COR-L47 (cell line): ENCODE results near the gene NRIP1.
"Not testable (repeated sequence)": the region's sequence is repeated elsewhere in the genome, so short reads cannot be mapped to it uniquely, and the experiment has no call there.

Experiments
- DNase-seq: peaks from one replicate; lab custom pipeline; 2025; lab: John Stamatoyannopoulos, UW

The NRIP1 gene

DNA sequence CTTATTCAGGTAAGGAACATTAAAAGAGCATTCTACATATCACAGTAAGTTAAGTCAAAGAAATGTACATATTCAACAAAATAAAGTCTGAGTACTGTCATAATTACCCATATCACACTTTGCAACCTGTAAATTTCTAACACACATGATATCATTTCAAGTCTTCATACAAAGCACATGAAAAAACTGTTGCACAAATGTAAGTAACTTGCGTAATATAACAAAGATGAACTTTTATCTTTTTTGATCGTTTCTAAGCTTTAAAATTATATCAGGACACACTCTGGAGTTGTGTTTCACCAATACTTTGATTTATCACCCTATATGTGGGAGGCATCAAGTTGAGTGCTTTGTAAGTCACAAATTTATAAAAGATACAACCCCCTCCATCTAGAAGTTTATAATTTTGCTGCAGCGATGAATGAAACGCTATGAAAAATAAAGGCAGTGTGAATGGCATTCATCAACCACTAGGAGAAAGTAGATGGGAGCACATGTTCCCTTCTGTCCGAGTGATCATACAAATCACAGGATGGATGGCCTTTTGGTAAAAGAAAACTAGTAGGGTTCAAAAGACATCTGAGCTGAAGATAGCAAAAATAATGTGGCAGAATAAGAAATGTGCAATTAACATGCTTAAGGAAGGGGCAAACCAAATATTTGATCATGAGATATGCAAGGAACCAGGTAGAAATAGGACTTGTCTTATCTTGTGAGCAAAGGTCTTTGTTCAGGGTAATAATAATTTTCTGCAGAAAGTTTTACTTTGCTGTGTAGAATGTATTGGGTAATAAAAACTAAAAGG, 27.5 kb downstream of the NRIP1 start:
- no peak for DNase-seq

- no peak for DNase-seq
Measured at GRCh38 chr21:15036189-15036588, 28.6 kb downstream of the NRIP1 start.

GRCh38 chr21:15034126-15034853, 30.5 kb downstream of the NRIP1 start:
- DNase-seq = no peak

DNA sequence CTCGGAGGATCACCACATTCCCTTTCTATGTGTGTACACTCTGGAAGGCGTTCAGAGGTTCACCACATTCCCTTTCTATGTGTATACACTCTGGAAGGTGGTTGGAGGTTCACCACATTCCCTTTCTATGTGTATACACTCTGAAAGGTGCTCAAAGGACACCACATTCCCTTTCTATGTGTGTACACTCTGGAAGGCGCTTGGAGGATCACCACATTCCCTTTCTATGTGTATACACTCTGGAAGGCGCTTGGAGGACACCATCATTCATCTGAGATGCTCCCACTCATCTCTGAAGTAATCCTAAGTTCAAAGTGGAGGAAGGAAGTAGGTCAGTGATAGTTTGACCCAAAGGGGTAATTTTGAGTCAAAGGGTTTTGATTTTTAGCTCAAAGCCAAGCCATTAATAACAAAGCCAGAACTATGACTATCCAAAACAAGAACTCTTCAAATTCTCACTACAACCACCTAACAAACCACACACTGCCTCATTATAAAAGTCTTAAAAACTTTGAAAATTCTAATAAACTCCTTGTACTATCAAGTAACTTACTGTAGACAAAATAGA, 32.9 kb downstream of the NRIP1 start:
- no peak for DNase-seq

GRCh38 chr21:15031362-15031761, 33.4 kb downstream of the NRIP1 start:
- DNase-seq = not testable (repeated sequence)

DNA sequence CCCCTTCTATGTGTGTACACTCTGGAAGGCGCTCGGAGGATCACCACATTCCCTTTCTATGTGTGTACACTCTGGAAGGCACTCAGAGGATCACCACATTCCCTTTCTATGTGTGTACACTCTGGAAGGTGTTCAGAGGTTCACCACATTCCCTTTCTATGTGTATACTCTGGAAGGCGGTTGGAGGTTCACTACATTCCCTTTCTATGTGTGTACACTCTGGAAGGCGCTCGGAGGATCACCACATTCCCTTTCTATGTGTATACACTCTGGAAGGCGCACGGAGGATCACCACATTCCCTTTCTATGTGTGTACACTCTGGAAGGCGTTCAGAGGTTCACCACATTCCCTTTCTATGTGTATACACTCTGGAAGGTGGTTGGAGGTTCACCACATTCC, 33.9 kb downstream of the NRIP1 start:
- DNase-seq = not testable (repeated sequence)

GRCh38 chr21:15029077-15029476, 35.7 kb downstream of the NRIP1 start:
- no peak for DNase-seq

- DNase-seq = no peak
Measured at GRCh38 chr21:15028186-15028585, 36.6 kb downstream of the NRIP1 start.

DNA sequence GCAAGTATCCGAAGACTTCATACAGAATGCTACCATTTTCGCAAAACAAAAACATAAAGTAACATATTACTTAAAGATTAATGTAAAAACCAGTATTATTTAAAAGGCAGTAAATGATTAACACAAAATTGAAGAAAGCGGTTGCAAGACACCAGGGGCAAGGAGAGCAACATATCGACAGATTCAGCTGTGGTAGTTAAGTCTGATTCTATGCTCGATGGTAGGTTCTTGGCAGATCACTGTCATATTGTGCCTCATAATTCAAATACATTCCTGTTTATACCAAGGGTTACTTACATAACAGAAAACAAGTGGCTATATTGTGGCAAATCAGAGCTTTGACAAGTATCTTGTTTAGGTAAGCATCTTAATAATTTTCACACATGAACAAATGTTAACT, 37.7 kb downstream of the NRIP1 start:
- DNase-seq = no peak

DNA sequence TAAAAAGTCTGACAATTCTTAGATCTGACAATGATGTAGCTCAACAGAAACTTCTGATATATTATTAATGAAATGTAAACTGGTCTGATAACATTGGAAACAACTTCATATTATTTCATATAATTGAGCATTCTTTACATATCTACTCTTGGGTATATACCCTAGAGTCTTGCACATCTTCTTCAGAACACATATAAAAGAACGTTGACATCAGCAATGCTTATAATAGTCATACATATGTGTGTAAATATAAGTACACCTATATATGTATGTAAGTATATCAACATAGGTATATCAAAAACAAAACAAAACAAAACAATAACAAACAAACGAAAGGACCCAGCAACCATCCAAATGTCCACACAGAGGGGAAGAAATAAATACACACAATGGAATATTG, 38.4 kb downstream of the NRIP1 start:
- no peak for DNase-seq

- no peak for DNase-seq
Measured at GRCh38 chr21:15023776-15024175, 41.0 kb downstream of the NRIP1 start.

GRCh38 chr21:15022608-15023261, 42.1 kb downstream of the NRIP1 start:
- no peak for DNase-seq

- DNase-seq = no peak
Measured at GRCh38 chr21:15020797-15021196, 44.0 kb downstream of the NRIP1 start.

GRCh38 chr21:15018382-15018781, 46.4 kb downstream of the NRIP1 start:
- no peak for DNase-seq

GRCh38 chr21:15015622-15016471, 49.0 kb downstream of the NRIP1 start:
- no peak for DNase-seq

DNA sequence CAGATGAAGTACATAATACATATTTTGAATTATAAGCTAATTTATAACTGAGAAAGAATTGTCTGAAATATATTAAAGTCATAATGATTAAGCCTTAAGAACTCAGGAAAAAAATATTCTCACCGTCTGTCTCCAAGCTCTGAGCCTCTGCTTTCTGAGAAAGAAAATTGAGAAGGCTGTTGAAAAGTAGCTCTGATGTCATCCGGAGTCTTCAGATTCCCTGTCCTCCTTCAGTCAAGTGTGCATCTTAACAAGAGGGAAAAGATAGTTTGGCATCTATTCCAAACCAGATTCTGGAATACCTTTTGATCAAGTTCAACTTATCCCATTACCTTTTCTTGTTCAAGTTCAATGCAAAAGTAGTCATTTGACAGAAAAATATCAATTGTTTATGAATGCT, 50.6 kb downstream of the NRIP1 start:
- no peak for DNase-seq

DNA sequence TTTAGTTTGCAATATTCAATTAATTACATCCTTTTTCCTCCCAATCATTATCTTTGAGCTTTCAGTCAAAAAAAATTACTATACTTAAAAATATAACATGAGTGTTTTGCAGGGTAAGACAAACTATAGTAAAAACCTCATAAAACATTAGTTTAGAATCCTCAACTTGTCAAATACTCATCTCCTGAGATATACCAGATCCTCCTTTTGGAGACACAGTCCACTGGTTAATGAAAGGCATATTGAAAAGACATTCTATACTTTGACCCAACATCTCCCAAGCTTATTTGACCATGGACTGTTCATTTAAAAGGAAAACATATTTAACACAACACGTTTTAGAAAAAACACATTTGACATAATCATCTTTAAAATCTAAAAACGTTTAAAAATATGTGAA, 52.8 kb downstream of the NRIP1 start:
- DNase-seq = no peak

- DNase-seq = no peak
Measured at GRCh38 chr21:15010645-15011044, 54.2 kb downstream of the NRIP1 start.

DNA sequence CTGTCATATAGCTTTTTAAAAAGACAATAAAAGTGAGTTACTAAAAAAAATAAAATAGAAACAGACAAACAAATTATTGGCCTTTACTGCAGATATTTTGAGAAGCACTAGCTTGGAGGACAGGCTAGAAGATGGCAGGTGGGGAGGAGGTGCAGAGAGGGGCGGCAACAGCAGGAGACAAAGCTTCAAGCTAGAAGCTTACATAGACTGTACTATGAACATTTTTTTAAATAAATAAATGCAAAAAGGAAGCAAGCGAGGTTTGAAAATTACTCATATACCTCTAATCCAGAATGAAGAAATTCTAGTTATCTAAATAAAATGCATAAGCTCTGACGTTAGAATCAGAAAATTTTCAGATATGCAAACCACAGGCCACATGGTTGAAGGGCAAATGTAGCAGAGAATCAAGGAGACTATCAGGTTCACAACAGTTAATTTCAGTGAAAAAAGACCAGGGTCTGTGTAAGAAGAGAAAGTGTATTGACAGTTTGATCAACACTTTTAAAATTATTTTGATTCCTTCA, 54.9 kb downstream of the NRIP1 start:
- DNase-seq = no peak

GRCh38 chr21:15007716-15008296, 57.0 kb downstream of the NRIP1 start:
- no peak for DNase-seq

GRCh38 chr21:15006594-15007230, 58.1 kb downstream of the NRIP1 start:
- DNase-seq = no peak
